GM12892 (cell line): ENCODE data around the gene UBA1.

Experiments
- POLR2A ChIP-seq: IDR thresholded peaks from 2 replicates; pipeline ENCODE4 v1.6.1; 2011; ENCODE audit warnings: low read depth, low read length, control low read depth
- POLR2AphosphoS5 ChIP-seq: IDR thresholded peaks from 2 replicates; pipeline ENCODE4 v1.6.1; 2011; ENCODE audit warnings: low read depth, low read length, control low read depth

GRCh38 chrX:47168495-47169073, 25.0 kb upstream of the UBA1 start:
- no peak for TF ChIP-seq POLR2AphosphoS5
- no peak for TF ChIP-seq POLR2A
